Upper lobe of left lung (tissue), 6 donors: ENCODE results near the gene DZIP1L. TPM values are rescaled to one million over a fixed set of nuclear protein-coding genes. Genes with fewer than 3 reads are reported as not detected.
"Not testable (repeated sequence)": the region's sequence is repeated elsewhere in the genome, so short reads cannot be mapped to it uniquely, and the experiment has no call there.

Experiments
- ATAC-seq, 2 donors: fragments of 200-7000 bp; cut with Tn5 transposase; one replicate each; pipeline ENCODE4 v1.9.1; 2022; ENCODE audit warnings: mild to moderate bottlenecking in 2 of 2, moderate library complexity in 2 of 2; ENCODE audit not compliant: low FRiP score in 2 of 2
- DNase-seq, 2 donors: peaks; one replicate each; pipeline ENCODE4 v3.0.0-alpha.2; 2019 to 2020
- H3K27ac ChIP-seq, 4 donors: fragments of 200-600 bp; sonication (generic); one replicate each; pipeline ENCODE4 v1.5.1; 2016 to 2019
- H3K27me3 ChIP-seq, 4 donors: fragments of 200-600 bp; sonication (generic); one replicate each; pipeline ENCODE4 v1.5.1; 2017 to 2019
- H3K36me3 ChIP-seq, 4 donors: fragments of 200-600 bp; sonication (generic); one replicate each; pipeline ENCODE4 v1.5.1; 2016 to 2019
- H3K4me1 ChIP-seq, 4 donors: fragments of 200-600 bp; sonication (generic); one replicate each; pipeline ENCODE4 v1.5.1; 2018 to 2019
- H3K4me3 ChIP-seq, 4 donors: fragments of 200-600 bp; sonication (generic); one replicate each; pipeline ENCODE4 v1.5.1; 2017 to 2019; ENCODE audit warnings: mild to moderate bottlenecking in 2 of 4, moderate library complexity in 1 of 4
- H3K9me3 ChIP-seq, 4 donors: fragments of 200-600 bp; sonication (generic); one replicate each; pipeline ENCODE4 v1.5.1; 2018 to 2019
- EP300 ChIP-seq, 4 donors: sonication (generic); formaldehyde crosslinking; IDR thresholded peaks; one replicate each; pipeline ENCODE4 v1.5.1; 2017; ENCODE audit warnings: antibody characterized with exemption in 4 of 4, control low read depth in 2 of 4
- POLR2A ChIP-seq, 4 donors: fragments of 450-650 bp; IDR thresholded peaks; one replicate each; pipeline ENCODE4 v1.5.1; 2016 to 2017; ENCODE audit warnings: antibody characterized with exemption in 4 of 4, mild to moderate bottlenecking in 2 of 4
- POLR2AphosphoS5 ChIP-seq, 2 donors: sonication (generic); formaldehyde crosslinking; IDR thresholded peaks; one replicate each; pipeline ENCODE4 v1.5.1; 2017; ENCODE audit warnings: antibody characterized with exemption in 2 of 2
- WGBS, 2 donors: methylation state at CpG; one replicate each; pipeline ENCODE4 v1.1.5; 2017 to 2018; 5-methylcytosine and 5-hydroxymethylcytosine counted together
- total RNA-seq, 6 donors: library from RNA; depleted of rRNA in 4 of 6; stranded (reverse); fragments of >200 nt in 4 of 6; gene quantifications; one replicate each; pipeline versions ENCODE4 v1.1.0 to v1.2.1, GENCODE V29; 2016 to 2021
- TF ChIP-seq, protein P1 (sequence below), 6 experiments: fragments of 450-650 bp in 4 of 6; fragments of 200-600 bp in 2 of 6; sonication (generic) in 2 of 6; IDR thresholded peaks; one replicate each; pipeline ENCODE4 v1.5.1; 2016 to 2019; ENCODE audit warnings: antibody characterized with exemption in 6 of 6
- donor health status: DM: no; HTN: no; CAD: no; lungs with moderate emphysema.
- donor health status: DM: no; HTN: yes; CAD: no; lungs with severe emphysema.

DZIP1L gene
- total RNA-seq, 6 donors from 2014 or later = 15.9 to 97.4 (median 24.5) TPM

DNA sequence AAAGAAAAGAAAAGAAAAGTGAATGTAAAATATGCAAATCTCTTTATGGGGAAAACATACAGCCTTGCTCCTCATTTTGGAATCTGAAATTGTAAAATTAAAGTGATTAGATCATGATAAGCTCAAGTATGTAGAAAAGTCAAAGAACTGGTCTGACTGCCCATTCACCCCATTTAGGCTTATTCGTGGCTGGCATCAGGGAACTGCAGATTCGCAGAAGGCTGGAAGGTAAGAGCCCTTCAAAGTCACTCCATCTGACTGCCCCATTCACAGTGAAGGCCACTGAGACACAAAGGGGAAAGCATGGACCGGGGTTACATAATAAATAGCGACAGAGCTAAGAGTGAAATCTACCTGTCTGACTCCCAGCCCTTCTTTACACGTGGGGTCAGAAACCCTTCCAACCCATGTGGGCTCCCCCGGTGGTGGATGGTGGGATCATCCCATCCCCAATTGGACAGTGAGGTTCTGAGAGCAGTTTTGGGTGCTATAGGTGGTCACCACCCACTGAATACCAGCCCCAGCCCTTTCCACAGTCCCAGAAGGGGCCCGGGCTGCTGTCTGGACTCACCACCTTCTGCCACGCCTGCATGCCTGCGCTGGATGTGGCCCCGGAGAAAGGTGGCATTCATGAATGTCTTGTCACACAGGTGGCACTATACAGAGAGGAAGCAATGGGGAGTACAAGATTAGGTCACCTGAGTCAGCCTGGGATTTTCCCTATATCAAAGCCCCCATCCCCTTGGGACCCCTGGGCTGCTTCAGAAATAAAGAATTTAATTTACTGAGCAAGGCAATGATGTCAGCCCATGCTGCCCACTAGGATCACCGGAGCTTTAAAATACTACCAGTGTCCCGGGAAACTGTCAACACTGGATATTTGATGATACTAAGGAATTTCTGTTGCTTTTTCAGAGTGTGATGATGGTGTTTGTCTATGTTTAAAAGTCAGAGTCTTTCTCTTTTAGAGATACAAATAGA is 17.9 kb downstream of the DZIP1L start:
- H3K36me3 ChIP-seq = peaks cover 0 to 29% (median 3%) of the 10 kb centered on the region in 4 donors
- H3K27me3 ChIP-seq = no peaks in the 10 kb centered on the region
- H3K27ac ChIP-seq = no peak overlapping the region
- TF ChIP-seq EP300 (IDR thresholded peaks at IDR 0.05) (no peak), POLR2AphosphoS5 (IDR thresholded peaks at IDR 0.05) (no peak), POLR2A (IDR thresholded peaks at IDR 0.05) (no peak)
- TF ChIP-seq, protein P1, sequence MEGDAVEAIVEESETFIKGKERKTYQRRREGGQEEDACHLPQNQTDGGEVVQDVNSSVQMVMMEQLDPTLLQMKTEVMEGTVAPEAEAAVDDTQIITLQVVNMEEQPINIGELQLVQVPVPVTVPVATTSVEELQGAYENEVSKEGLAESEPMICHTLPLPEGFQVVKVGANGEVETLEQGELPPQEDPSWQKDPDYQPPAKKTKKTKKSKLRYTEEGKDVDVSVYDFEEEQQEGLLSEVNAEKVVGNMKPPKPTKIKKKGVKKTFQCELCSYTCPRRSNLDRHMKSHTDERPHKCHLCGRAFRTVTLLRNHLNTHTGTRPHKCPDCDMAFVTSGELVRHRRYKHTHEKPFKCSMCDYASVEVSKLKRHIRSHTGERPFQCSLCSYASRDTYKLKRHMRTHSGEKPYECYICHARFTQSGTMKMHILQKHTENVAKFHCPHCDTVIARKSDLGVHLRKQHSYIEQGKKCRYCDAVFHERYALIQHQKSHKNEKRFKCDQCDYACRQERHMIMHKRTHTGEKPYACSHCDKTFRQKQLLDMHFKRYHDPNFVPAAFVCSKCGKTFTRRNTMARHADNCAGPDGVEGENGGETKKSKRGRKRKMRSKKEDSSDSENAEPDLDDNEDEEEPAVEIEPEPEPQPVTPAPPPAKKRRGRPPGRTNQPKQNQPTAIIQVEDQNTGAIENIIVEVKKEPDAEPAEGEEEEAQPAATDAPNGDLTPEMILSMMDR (IDR thresholded peaks at IDR 0.05) = no peak
- no peaks in the 10 kb centered on the region for H3K9me3 ChIP-seq
- WGBS, 2 donors = 74% methylated on average over 9 to 12 of the region's 12 CpGs
- peak in 1 of 2 donors; percentile 22 for ATAC-seq
- H3K4me3 ChIP-seq = no peak overlapping the region
- no peaks in the 10 kb centered on the region for H3K4me1 ChIP-seq
- peak in 1 of 2 donors; percentile 12 for DNase-seq

DNA sequence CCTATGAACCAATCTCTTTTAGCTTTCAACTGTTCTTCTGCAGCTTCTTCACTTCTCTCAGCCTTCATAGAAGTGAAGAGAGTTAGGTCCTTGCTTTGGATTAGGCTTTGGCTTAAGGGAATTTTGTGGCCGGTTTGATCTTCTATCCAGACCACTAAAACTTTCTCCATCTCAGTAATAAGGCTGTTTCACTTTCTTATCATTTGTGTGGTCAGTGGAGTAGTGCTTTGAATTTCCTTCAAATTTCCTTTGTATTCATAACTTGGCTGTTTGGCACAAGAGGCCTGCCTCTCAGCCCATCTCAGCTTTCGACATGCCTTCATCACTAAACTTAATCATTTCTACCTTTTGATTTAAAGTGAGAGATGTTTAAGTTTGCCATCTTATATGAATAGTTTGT is 21.7 kb downstream of the DZIP1L start:
- Histone ChIP-seq H3K4me1 (no peaks in the 10 kb centered on the region), H3K27me3 (no peaks in the 10 kb centered on the region), H3K4me3 (no peak overlapping the region), H3K9me3 (no peaks in the 10 kb centered on the region), H3K36me3 (peaks cover 0 to 18% (median 2%) of the 10 kb centered on the region in 4 donors), H3K27ac (no peak overlapping the region)
- 43 to 92% methylated on average over 2 of the region's 2 CpGs for WGBS, 2 donors
- TF ChIP-seq EP300 (IDR thresholded peaks at IDR 0.05) = no peak
- TF ChIP-seq POLR2A (IDR thresholded peaks at IDR 0.05) = no peak
- TF ChIP-seq, protein P1 (IDR thresholded peaks at IDR 0.05) = no peak
- no peak for TF ChIP-seq POLR2AphosphoS5 (IDR thresholded peaks at IDR 0.05)
- ATAC-seq (no peak), DNase-seq (no peak)

DNA sequence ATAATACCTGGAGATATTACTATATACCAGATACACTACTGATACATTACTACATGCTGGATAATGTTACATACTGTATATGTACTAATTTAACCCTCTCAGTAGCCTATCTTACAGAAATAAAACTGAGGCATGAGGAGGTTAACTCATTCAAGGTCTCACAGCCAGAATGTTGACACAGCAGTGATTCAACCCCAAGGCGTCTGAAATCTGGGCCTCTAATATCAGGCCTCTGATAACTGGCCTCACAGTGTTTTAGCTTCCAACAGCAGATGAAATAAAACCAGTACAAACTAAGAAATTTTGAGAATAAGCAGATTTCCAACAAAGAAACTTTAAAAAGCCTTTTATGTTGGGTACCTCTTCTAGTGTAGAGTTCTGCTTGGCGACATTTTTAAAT is 23.4 kb downstream of the DZIP1L start:
- Histone ChIP-seq H3K27me3 (no peaks in the 10 kb centered on the region), H3K27ac (no peak overlapping the region), H3K9me3 (no peaks in the 10 kb centered on the region), H3K36me3 (peaks cover 0 to 29% (median 5%) of the 10 kb centered on the region in 4 donors), H3K4me1 (no peaks in the 10 kb centered on the region), H3K4me3 (no peak overlapping the region)
- ATAC-seq = no peak
- no peak for TF ChIP-seq POLR2AphosphoS5 (IDR thresholded peaks at IDR 0.05)
- no peak for TF ChIP-seq POLR2A (IDR thresholded peaks at IDR 0.05)
- TF ChIP-seq, protein P1 (IDR thresholded peaks at IDR 0.05) = no peak
- no peak for TF ChIP-seq EP300 (IDR thresholded peaks at IDR 0.05)
- WGBS, 2 donors = 88 to 91% methylated on average over 2 of the region's 2 CpGs
- no peak for DNase-seq

DNA sequence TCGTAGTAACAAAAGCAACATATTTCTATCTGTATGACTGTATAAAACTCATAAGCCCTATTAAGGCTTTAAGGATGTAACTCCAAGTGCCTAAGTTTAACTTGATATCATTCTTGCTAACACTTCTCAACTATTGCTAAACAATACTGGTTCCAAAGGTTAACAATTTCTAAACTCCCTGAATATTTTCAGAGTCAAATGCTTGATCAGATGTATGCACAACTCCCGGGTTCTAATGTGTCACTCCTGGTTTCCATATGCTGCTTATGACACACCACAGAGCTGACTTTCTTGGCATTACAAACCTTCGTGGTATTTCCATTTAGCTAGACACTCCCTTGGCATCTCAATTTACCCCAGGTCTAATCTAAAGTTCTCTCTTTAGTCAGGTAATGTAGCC is 26.3 kb downstream of the DZIP1L start:
- TF ChIP-seq, protein P1 (IDR thresholded peaks at IDR 0.05) = no peak
- no peak for TF ChIP-seq EP300 (IDR thresholded peaks at IDR 0.05)
- no peak for TF ChIP-seq POLR2AphosphoS5 (IDR thresholded peaks at IDR 0.05)
- no peak for TF ChIP-seq POLR2A (IDR thresholded peaks at IDR 0.05)
- ATAC-seq (no peak), DNase-seq (no peak)
- Histone ChIP-seq H3K27me3 (no peaks in the 10 kb centered on the region), H3K4me3 (no peak overlapping the region), H3K9me3 (no peaks in the 10 kb centered on the region), H3K27ac (no peak overlapping the region), H3K4me1 (no peaks in the 10 kb centered on the region), H3K36me3 (peaks cover 0 to 38% (median 14%) of the 10 kb centered on the region in 4 donors)
- WGBS, 2 donors = 86 to 89% methylated on average over 3 of the region's 3 CpGs

DNA sequence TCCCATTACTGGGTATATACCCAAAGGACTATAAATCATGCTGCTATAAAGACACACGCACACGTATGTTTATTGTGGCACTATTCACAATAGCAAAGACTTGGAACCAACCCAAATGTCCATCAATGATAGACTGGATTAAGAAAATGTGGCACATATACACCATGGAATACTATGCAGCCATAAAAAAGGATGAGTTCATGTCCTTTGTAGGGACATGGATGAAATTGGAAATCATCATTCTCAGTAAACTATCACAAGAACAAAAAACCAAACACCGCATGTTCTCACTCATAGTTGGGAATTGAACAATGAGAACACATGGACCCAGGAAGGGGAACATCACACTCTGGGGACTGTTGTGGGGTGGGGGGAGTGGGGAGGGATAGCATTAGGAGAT is 29.7 kb downstream of the DZIP1L start:
- not testable (repeated sequence) for H3K4me3 ChIP-seq, DNase-seq, H3K27ac ChIP-seq, H3K4me1 ChIP-seq, H3K9me3 ChIP-seq, ATAC-seq, H3K27me3 ChIP-seq
- peaks cover 0 to 44% (median 21%) of the 10 kb centered on the region in 4 donors for H3K36me3 ChIP-seq
- 100% methylated on average over 1 of the region's 3 CpGs for WGBS, 2 donors
